Left lung (tissue), 10 donors: Measurements from ENCODE around the gene MTERF4. TPM values are rescaled to one million over a fixed set of nuclear protein-coding genes. Genes with fewer than 3 reads are reported as not detected.

Source experiments
- ATAC-seq: fragments of 200-7000 bp; cut with Tn5 transposase; one replicate; pipeline ENCODE4 v1.9.1; 2020; ENCODE audit warnings: moderate library complexity
- DNase-seq, 4 donors: peaks; one replicate each; pipeline ENCODE4 v3.0.0-alpha.2; 2013 to 2020
- H3K27ac ChIP-seq, 2 donors: fragments of 200-600 bp; sonication (generic) in 1 of 2; one replicate each; pipeline versions ENCODE4 v1.5.0 to v1.8.0; 2020 to 2021
- H3K27me3 ChIP-seq, 2 donors: fragments of 200-600 bp; sonication (generic) in 1 of 2; one replicate each; pipeline versions ENCODE4 v1.5.0 to v1.8.0; 2020 to 2021
- H3K36me3 ChIP-seq, 2 donors: fragments of 200-600 bp; sonication (generic) in 1 of 2; one replicate each; pipeline versions ENCODE4 v1.5.0 to v1.8.0; 2020 to 2021
- H3K4me1 ChIP-seq, 2 donors: fragments of 200-600 bp; one replicate each; pipeline ENCODE4 v1.8.0; 2021
- H3K4me3 ChIP-seq, 2 donors: fragments of 200-600 bp; sonication (generic) in 1 of 2; one replicate each; pipeline versions ENCODE4 v1.5.0 to v1.8.0; 2020 to 2021; ENCODE audit warnings: mild to moderate bottlenecking in 1 of 2
- H3K9me3 ChIP-seq, 2 donors: fragments of 200-600 bp; sonication (generic) in 1 of 2; one replicate each; pipeline versions ENCODE4 v1.5.0 to v1.8.0; 2020 to 2021
- intact Hi-C, 2 donors: fragments of 100-400 bp; cut with DNase I; formaldehyde crosslinking; loops; one replicate each; pipeline versions ENCODE4 v1.11.2 to v1.14.2; 2022
- polyA plus RNA-seq, 6 donors: library from polyadenylated mRNA; unstranded; fragments of 120-200 nt; gene quantifications; one replicate each; pipeline ENCODE4 v1.2.1, GENCODE V29; 2013; ENCODE audit not compliant: insufficient read length in 6 of 6
- total RNA-seq, 2 donors: library from RNA; stranded (reverse); fragmentation: NEBNext Ultra II Directional; extraction: Animal tissue kit (Norgen Biotek cat#: 25700); gene quantifications; one replicate each; pipeline ENCODE4 v1.2.1, GENCODE V29; 2021
- TF ChIP-seq, protein P1 (sequence below), 2 donors: fragments of 200-600 bp; sonication (generic) in 1 of 2; IDR thresholded peaks; one replicate each; pipeline versions ENCODE4 v1.5.0 to v1.8.0; 2021; ENCODE audit warnings: antibody characterized with exemption in 2 of 2
- donor health status: DM: no; HTN: yes; CAD: no.
- donor health status: DM: no; HTN: no; CAD: no.

The MTERF4 gene
- total and polyA plus RNA-seq, 8 donors, result 24.9 to 101 (median 85.1) TPM

DNA sequence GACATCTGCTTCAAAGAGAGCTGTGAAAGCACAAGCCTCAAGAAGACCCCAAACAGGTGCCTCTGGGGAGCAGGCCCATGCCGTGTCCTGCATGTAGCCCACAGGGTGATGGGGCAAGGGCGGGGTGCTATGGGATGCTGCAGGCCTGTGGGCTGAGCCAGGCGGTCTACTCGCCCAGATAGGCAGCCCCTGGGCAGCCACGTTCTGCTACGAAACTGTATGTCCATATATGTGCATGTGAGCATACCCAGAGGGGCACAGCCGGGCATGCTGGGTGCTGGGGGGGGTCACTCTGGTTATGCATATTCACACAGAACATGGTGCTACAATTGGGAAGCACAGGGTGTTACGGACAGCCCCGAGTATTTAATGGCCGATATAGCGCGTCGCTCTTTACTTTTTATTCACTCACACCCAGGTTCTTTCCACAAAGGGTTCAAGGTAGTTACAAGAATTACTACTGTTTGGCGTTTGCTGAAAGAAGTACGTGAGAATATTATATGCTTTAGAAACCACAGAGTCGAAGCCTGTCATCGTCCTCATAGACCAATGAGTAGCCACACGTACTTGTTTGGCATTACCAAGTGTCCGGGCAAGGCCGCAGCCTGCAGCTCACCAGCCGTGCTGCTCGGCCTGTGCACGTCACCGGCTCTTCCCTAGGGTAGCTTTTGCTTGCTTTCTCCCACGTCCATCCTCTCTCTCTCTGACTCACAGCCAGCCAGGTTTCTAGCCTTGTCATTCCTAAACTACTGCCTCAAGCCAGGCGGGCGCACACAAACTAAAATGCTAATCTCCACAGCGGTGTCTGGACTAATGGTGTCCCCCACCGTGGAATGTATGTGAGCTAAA lies 14.4 kb downstream of the MTERF4 start:
- DNase-seq (no peak), ATAC-seq (no peak)
- Histone ChIP-seq H3K27ac (no peak overlapping the region), H3K4me1 (no peaks in the 10 kb centered on the region), H3K27me3 (no peaks in the 10 kb centered on the region), H3K36me3 (peaks cover 0 to 69% of the 10 kb centered on the region in 2 donors), H3K4me3 (no peak overlapping the region), H3K9me3 (no peaks in the 10 kb centered on the region)
- TF ChIP-seq, protein P1, sequence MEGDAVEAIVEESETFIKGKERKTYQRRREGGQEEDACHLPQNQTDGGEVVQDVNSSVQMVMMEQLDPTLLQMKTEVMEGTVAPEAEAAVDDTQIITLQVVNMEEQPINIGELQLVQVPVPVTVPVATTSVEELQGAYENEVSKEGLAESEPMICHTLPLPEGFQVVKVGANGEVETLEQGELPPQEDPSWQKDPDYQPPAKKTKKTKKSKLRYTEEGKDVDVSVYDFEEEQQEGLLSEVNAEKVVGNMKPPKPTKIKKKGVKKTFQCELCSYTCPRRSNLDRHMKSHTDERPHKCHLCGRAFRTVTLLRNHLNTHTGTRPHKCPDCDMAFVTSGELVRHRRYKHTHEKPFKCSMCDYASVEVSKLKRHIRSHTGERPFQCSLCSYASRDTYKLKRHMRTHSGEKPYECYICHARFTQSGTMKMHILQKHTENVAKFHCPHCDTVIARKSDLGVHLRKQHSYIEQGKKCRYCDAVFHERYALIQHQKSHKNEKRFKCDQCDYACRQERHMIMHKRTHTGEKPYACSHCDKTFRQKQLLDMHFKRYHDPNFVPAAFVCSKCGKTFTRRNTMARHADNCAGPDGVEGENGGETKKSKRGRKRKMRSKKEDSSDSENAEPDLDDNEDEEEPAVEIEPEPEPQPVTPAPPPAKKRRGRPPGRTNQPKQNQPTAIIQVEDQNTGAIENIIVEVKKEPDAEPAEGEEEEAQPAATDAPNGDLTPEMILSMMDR (IDR thresholded peaks at IDR 0.05), result no peak
- intact Hi-C loops, result no loop called here

DNA sequence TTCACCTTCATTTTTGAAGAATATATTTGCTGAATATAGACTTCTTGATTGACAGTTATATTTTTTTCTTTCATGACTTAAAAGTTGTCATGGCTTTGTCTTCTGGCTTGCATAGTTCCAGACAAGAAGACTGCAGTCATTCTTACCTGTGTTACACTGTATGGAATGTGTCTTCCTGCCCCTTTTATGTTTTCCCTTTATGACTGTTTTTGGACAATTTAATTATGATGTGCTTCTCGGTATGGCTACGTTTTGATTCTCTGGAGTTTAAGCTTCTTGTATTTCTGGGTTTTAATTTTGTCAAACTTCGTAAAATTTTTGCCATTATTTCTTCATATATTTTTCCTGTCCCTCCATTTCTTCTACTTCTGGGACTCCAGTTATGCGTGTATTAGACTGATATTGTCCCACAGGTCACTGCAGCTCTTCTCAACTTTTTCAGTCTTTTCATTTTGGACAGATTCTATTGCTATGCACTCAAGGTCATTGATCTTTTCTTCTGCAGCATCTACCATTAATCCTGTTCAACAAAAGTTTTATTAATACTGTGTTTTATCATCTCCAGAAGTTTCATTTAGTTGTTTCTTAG lies 17.1 kb downstream of the MTERF4 start:
- intact Hi-C loops, result no loop called here

GRCh38 chr2:241083091-241083415 lies 19.0 kb downstream of the MTERF4 start:
- ATAC-seq, result no peak
- Histone ChIP-seq H3K36me3 (peaks cover 0 to 29% of the 10 kb centered on the region in 2 donors), H3K4me3 (no peak overlapping the region), H3K4me1 (peaks cover 0 to 11% of the 10 kb centered on the region in 2 donors), H3K27ac (no peak overlapping the region), H3K27me3 (no peaks in the 10 kb centered on the region), H3K9me3 (no peaks in the 10 kb centered on the region)
- no peak for DNase-seq
- intact Hi-C loops, result no loop called here
- TF ChIP-seq, protein P1 (IDR thresholded peaks at IDR 0.05), result no peak

More for the DNA sequence above, 17.1 kb downstream of the MTERF4 start:
- DNase-seq, result no peak
- Histone ChIP-seq H3K9me3 (no peaks in the 10 kb centered on the region), H3K4me3 (no peak overlapping the region), H3K27ac (no peak overlapping the region), H3K4me1 (peaks cover 0 to 6% of the 10 kb centered on the region in 2 donors), H3K27me3 (no peaks in the 10 kb centered on the region), H3K36me3 (peaks cover 0 to 48% of the 10 kb centered on the region in 2 donors)
- ATAC-seq, result no peak
- TF ChIP-seq, protein P1 (IDR thresholded peaks at IDR 0.05), result no peak

- no peaks in the 10 kb centered on the region for H3K27me3 ChIP-seq
Measured at GRCh38 chr2:241082341-241083090, 19.6 kb downstream of the MTERF4 start.

More at GRCh38 chr2:241082341-241083090, 19.6 kb downstream of the MTERF4 start:
- intact Hi-C loops, result no loop called here
- Histone ChIP-seq H3K9me3 (no peaks in the 10 kb centered on the region), H3K36me3 (peaks cover 0 to 23% of the 10 kb centered on the region in 2 donors), H3K4me3 (no peak overlapping the region), H3K27ac (no peak overlapping the region), H3K4me1 (peaks cover 0 to 11% of the 10 kb centered on the region in 2 donors)
- no peak for DNase-seq
- no peak for ATAC-seq
- TF ChIP-seq, protein P1 (IDR thresholded peaks at IDR 0.05), result no peak
